ENCODE data around the gene BIRC5.

BIRC5 gene

GRCh38 chr17:78184351-78184750 is 29.7 kb upstream of the BIRC5 start:
- no peak for DNase-seq

GRCh38 chr17:78184868-78185267 is 29.2 kb upstream of the BIRC5 start:
- no peak for DNase-seq

- DNase-seq = no peak
Measured at GRCh38 chr17:78185981-78186691, 27.9 kb upstream of the BIRC5 start.

- peak; percentile 90 to 98 for DNase-seq
Measured at GRCh38 chr17:78186692-78187595, 27.1 kb upstream of the BIRC5 start, which contains the start of the genes AFMID and TK1. Gene AFMID, plus strand, starts transcription at chr17:78187362. Its CDS starts 9 bp downstream, at chr17:78187371. Gene TK1, minus strand, starts transcription at chr17:78187052. Its CDS starts 58 bp downstream, at chr17:78186994.

- no peak for DNase-seq
Measured at GRCh38 chr17:78196716-78197115, 17.3 kb upstream of the BIRC5 start.

GRCh38 chr17:78197147-78197832 is 16.8 kb upstream of the BIRC5 start:
- DNase-seq = no peak

GRCh38 chr17:78200451-78200850 is 13.6 kb upstream of the BIRC5 start:
- no peak for DNase-seq

GRCh38 chr17:78202666-78203065 is 11.4 kb upstream of the BIRC5 start:
- no peak for DNase-seq

- DNase-seq = no peak
Measured at GRCh38 chr17:78204387-78205123, 9.5 kb upstream of the BIRC5 start.

- no peak for DNase-seq
Measured at GRCh38 chr17:78205124-78205775, 8.8 kb upstream of the BIRC5 start.

- no peak for DNase-seq
Measured at GRCh38 chr17:78206298-78206697, 7.8 kb upstream of the BIRC5 start.

- no peak for DNase-seq
Measured at GRCh38 chr17:78208486-78208885, 5.6 kb upstream of the BIRC5 start.

GRCh38 chr17:78210111-78210510 is 3.9 kb upstream of the BIRC5 start:
- DNase-seq = no peak

- DNase-seq = no peak
Measured at GRCh38 chr17:78211032-78211431, 3.0 kb upstream of the BIRC5 start.

GRCh38 chr17:78214706-78215061 is 631 bp downstream of the BIRC5 start:
- no peak for DNase-seq

- DNase-seq = no peak
Measured at GRCh38 chr17:78219396-78220150, 5.5 kb downstream of the BIRC5 start.

- DNase-seq = no peak
Measured at GRCh38 chr17:78223061-78223460, 9.0 kb downstream of the BIRC5 start.

- DNase-seq = no peak
Measured at GRCh38 chr17:78223765-78224164, 9.7 kb downstream of the BIRC5 start.

- DNase-seq = no peak
Measured at GRCh38 chr17:78224231-78225087, 10.4 kb downstream of the BIRC5 start.
